ENCODE measurements around the gene SRC.
"Not testable (repeated sequence)": the region's sequence is repeated elsewhere in the genome, so short reads cannot be mapped to it uniquely, and the experiment has no call there.

SRC gene

GRCh38 chr20:37336369-37337207 lies 9.4 kb upstream of the SRC start:
- DNase-seq = peak in 25 of 58 donors; percentile 11 to 48 (median 28)

- no peak for DNase-seq
These were observed 8.5 kb upstream of the SRC start for GRCh38 chr20:37337208-37337991.

GRCh38 chr20:37338380-37338779 lies 7.6 kb upstream of the SRC start:
- not testable (repeated sequence) for DNase-seq

GRCh38 chr20:37339208-37339607 lies 6.7 kb upstream of the SRC start:
- no peak for DNase-seq

- not testable (repeated sequence) for DNase-seq
These were observed 6.2 kb upstream of the SRC start for GRCh38 chr20:37339764-37340109.

- DNase-seq = no peak
These were observed 4.9 kb upstream of the SRC start for GRCh38 chr20:37340998-37341397.

GRCh38 chr20:37341632-37342031 lies 4.3 kb upstream of the SRC start:
- no peak for DNase-seq

GRCh38 chr20:37342231-37343177 lies 3.4 kb upstream of the SRC start:
- DNase-seq = no peak

- DNase-seq = no peak
These were observed 2.5 kb upstream of the SRC start for GRCh38 chr20:37343212-37343993.

GRCh38 chr20:37343994-37344355 lies 2.0 kb upstream of the SRC start:
- no peak for DNase-seq

- DNase-seq = no peak
These were observed 1.2 kb upstream of the SRC start for GRCh38 chr20:37344506-37345338.

- DNase-seq = no peak
These were observed 245 bp downstream of the SRC start for GRCh38 chr20:37346236-37346534.

GRCh38 chr20:37346535-37347346 lies 801 bp downstream of the SRC start:
- no peak for DNase-seq

- no peak for DNase-seq
These were observed 1.4 kb downstream of the SRC start for GRCh38 chr20:37347347-37347823.

GRCh38 chr20:37347891-37348791 lies 2.2 kb downstream of the SRC start:
- DNase-seq = no peak

GRCh38 chr20:37348792-37349516 lies 3.0 kb downstream of the SRC start:
- no peak for DNase-seq

All from anterior cingulate cortex (tissue), 58 donors.